DOHH2 (cell line): ENCODE data around the gene ASIC1.

Experiments used
- H3F3A ChIP-seq: fragments of 200-600 bp; sonication (generic), shearing (Covaris generic); 2 replicates; pipeline ENCODE4 v1.6.0; 2016; ENCODE audit warnings: antibody characterized with exemption, mild to moderate bottlenecking; ENCODE audit not compliant: control insufficient read depth, insufficient read depth
- H3K27ac ChIP-seq: fragments of 200-600 bp; sonication (generic); 2 replicates; pipeline ENCODE4 v1.5.1; 2014; ENCODE audit warnings: low read depth, mild to moderate bottlenecking, low read length, moderate library complexity
- H3K27me3 ChIP-seq: fragments of 200-600 bp; sonication (generic); 2 replicates; pipeline ENCODE4 v1.6.1; 2014; ENCODE audit warnings: mild to moderate bottlenecking, low read length, mixed read lengths; ENCODE audit not compliant: control insufficient read depth
- H3K36me3 ChIP-seq: fragments of 200-600 bp; sonication (generic); 2 replicates; pipeline ENCODE4 v1.6.1; 2014; ENCODE audit warnings: mild to moderate bottlenecking, low read length, moderate library complexity, mixed read lengths; ENCODE audit not compliant: control insufficient read depth
- H3K4me1 ChIP-seq: fragments of 200-600 bp; sonication (generic); 2 replicates; pipeline ENCODE4 v1.6.1; 2014; ENCODE audit warnings: mild to moderate bottlenecking, low read length, mixed read lengths; ENCODE audit not compliant: control insufficient read depth
- H3K4me2 ChIP-seq: fragments of 200-600 bp; sonication (generic); 2 replicates; pipeline ENCODE4 v1.6.0; 2014; ENCODE audit warnings: mild to moderate bottlenecking, low read length, moderate library complexity
- H3K4me3 ChIP-seq: fragments of 200-600 bp; sonication (generic); 2 replicates; pipeline ENCODE4 v1.5.1; 2014; ENCODE audit warnings: mild to moderate bottlenecking, low read length, mixed read lengths
- H3K79me2 ChIP-seq: fragments of 200-600 bp; sonication (generic); 2 replicates; pipeline ENCODE4 v1.6.1; 2014; ENCODE audit warnings: mild to moderate bottlenecking, low read length, mixed read lengths; ENCODE audit not compliant: control insufficient read depth
- H3K9me2 ChIP-seq: fragments of 200-600 bp; sonication (generic); replicated peaks from 2 replicates; pipeline ENCODE4 v1.6.1; 2014; ENCODE audit warnings: mild to moderate bottlenecking, low read length, mixed read lengths; ENCODE audit not compliant: control insufficient read depth
- H3K9me3 ChIP-seq: fragments of 200-600 bp; sonication (generic); 2 replicates; pipeline ENCODE4 v1.6.1; 2014; ENCODE audit warnings: antibody characterized with exemption, low read length, mixed read lengths; ENCODE audit not compliant: control insufficient read depth, insufficient read depth
- H4K20me1 ChIP-seq: fragments of 200-600 bp; sonication (generic); 2 replicates; pipeline ENCODE4 v1.6.0; 2014; ENCODE audit warnings: low read depth, mild to moderate bottlenecking, antibody characterized with exemption, low read length, moderate library complexity; ENCODE audit not compliant: control insufficient read depth, insufficient read depth
- CTCF ChIP-seq: fragments of 200-600 bp; sonication (generic); IDR thresholded peaks from one replicate; pipeline ENCODE4 v1.5.1; 2014; ENCODE audit warnings: antibody characterized with exemption, mild to moderate bottlenecking, low read depth, low read length; ENCODE audit not compliant: poor library complexity, severe bottlenecking
- EZH2phosphoT487 ChIP-seq: fragments of 200-600 bp; sonication (generic); IDR thresholded peaks from 2 replicates; pipeline ENCODE4 v1.6.1; 2017; ENCODE audit warnings: borderline replicate concordance, mild to moderate bottlenecking, antibody characterized with exemption, low read length, moderate library complexity, mixed read lengths

ASIC1 gene

DNA sequence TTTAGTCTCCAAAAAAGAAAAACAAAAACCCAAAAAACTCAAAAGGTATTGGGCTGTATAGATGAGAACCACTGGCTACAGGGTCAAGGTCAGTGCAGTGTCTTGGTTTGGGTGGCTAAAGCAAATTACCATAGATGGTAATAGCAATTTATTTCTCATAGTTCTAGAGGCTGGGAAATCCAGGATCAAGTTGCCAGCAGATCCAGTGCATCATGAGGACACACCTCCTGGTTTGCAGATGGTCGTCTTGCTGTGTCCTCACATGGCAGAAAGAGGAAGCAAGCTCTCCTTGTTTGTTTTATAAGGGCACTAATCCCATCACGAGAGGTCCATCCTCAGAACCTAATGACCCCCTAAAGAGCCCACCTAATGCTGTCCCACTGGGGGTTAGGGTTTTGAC, 65.8 kb downstream of the ASIC1 start:
- Histone ChIP-seq H3K36me3 (peaks cover 52% of the 10 kb centered on the region), H3K4me1 (no peaks in the 10 kb centered on the region), H3K79me2 (peaks cover 14% of the 10 kb centered on the region), H3K4me2 (no peak overlapping the region), H3K4me3 (no peak overlapping the region), H3K27me3 (no peaks in the 10 kb centered on the region), H3K27ac (no peak overlapping the region), H4K20me1 (no peaks in the 10 kb centered on the region), H3F3A (no peaks in the 10 kb centered on the region), H3K9me2 (no peaks in the 10 kb centered on the region), H3K9me3 (no peaks in the 10 kb centered on the region)
- no peak for TF ChIP-seq EZH2phosphoT487
- TF ChIP-seq CTCF, result no peak

- Histone ChIP-seq H3K27me3 (no peaks in the 10 kb centered on the region), H4K20me1 (0 out of 2 replicates have a peak, but pooled peaks cover 3% of the 10 kb centered on the region), H3K27ac (no peak overlapping the region), H3K9me3 (no peaks in the 10 kb centered on the region), H3K36me3 (peaks cover 55% of the 10 kb centered on the region), H3F3A (no peaks in the 10 kb centered on the region), H3K9me2 (no peaks in the 10 kb centered on the region), H3K4me1 (no peaks in the 10 kb centered on the region; the same call in 1 of the 2 replicates), H3K79me2 (no peaks in the 10 kb centered on the region), H3K4me3 (no peak overlapping the region), H3K4me2 (no peak overlapping the region)
- TF ChIP-seq CTCF (no peak), EZH2phosphoT487 (no peak)
Measured at GRCh38 chr12:50127546-50127945, 70.2 kb downstream of the ASIC1 start.

- peaks cover 56% of the 10 kb centered on the region for H3K36me3 ChIP-seq
- H3K4me1 ChIP-seq, result no peaks in the 10 kb centered on the region; the same call in 1 of the 2 replicates
- H4K20me1 ChIP-seq, result 0 out of 2 replicates have a peak, but pooled peaks cover 3% of the 10 kb centered on the region
Measured at GRCh38 chr12:50129290-50129689, 71.9 kb downstream of the ASIC1 start.

More at GRCh38 chr12:50129290-50129689, 71.9 kb downstream of the ASIC1 start:
- H3K4me3 ChIP-seq, result no peak overlapping the region
- H3K27me3 ChIP-seq, result no peaks in the 10 kb centered on the region
- no peak overlapping the region for H3K27ac ChIP-seq
- TF ChIP-seq CTCF (no peak), EZH2phosphoT487 (no peak)
- H3K9me2 ChIP-seq, result no peaks in the 10 kb centered on the region
- no peaks in the 10 kb centered on the region for H3K79me2 ChIP-seq
- H3K4me2 ChIP-seq, result no peak overlapping the region
- no peaks in the 10 kb centered on the region for H3K9me3 ChIP-seq
- H3F3A ChIP-seq, result no peaks in the 10 kb centered on the region
